GM21737 (cell line): ENCODE measurements around the gene UCHL3.

Experiments used
- ATAC-seq: cut with Tn5 transposase; IDR thresholded peaks from one replicate; pipeline ENCODE4 v1.9.1; 2021; ENCODE audit warnings: mild to moderate bottlenecking, moderate library complexity; ENCODE audit not compliant: unreplicated experiment

The UCHL3 gene

GRCh38 chr13:75547917-75548316 is 1.7 kb upstream of the UCHL3 start:
- ATAC-seq = no peak

- no peak for ATAC-seq
Observed at GRCh38 chr13:75550159-75550567, 572 bp downstream of the UCHL3 start.

- ATAC-seq = no peak
Observed at GRCh38 chr13:75554464-75554863, 4.9 kb downstream of the UCHL3 start.

GRCh38 chr13:75554981-75555380 is 5.4 kb downstream of the UCHL3 start:
- ATAC-seq = no peak

- ATAC-seq = no peak
Observed at GRCh38 chr13:75555836-75556235, 6.2 kb downstream of the UCHL3 start.

- ATAC-seq = no peak
Observed at GRCh38 chr13:75556961-75557360, 7.4 kb downstream of the UCHL3 start.

- no peak for ATAC-seq
Observed at GRCh38 chr13:75558145-75558840, 8.7 kb downstream of the UCHL3 start.

GRCh38 chr13:75566658-75567057 is 17.1 kb downstream of the UCHL3 start:
- no peak for ATAC-seq

GRCh38 chr13:75569576-75569975 is 20.0 kb downstream of the UCHL3 start:
- ATAC-seq = no peak

- ATAC-seq = no peak
Observed at GRCh38 chr13:75579529-75579928, 29.9 kb downstream of the UCHL3 start.

- ATAC-seq = no peak
Observed at GRCh38 chr13:75581874-75582640, 32.5 kb downstream of the UCHL3 start.

- no peak for ATAC-seq
Observed at GRCh38 chr13:75583091-75583490, 33.5 kb downstream of the UCHL3 start.

GRCh38 chr13:75585153-75585552 is 35.6 kb downstream of the UCHL3 start:
- ATAC-seq = no peak

GRCh38 chr13:75587679-75588078 is 38.1 kb downstream of the UCHL3 start:
- ATAC-seq = no peak

GRCh38 chr13:75596657-75597182 is 47.1 kb downstream of the UCHL3 start:
- ATAC-seq = no peak

- no peak for ATAC-seq
Observed at GRCh38 chr13:75600371-75600770, 50.8 kb downstream of the UCHL3 start.

GRCh38 chr13:75603038-75603437 is 53.4 kb downstream of the UCHL3 start:
- ATAC-seq = no peak

GRCh38 chr13:75607447-75607846 is 57.9 kb downstream of the UCHL3 start:
- no peak for ATAC-seq

- ATAC-seq = no peak
Observed at GRCh38 chr13:75610466-75610865, 60.9 kb downstream of the UCHL3 start.

- ATAC-seq = no peak
Observed at GRCh38 chr13:75612354-75612753, 62.8 kb downstream of the UCHL3 start.

GRCh38 chr13:75617230-75617629 is 67.6 kb downstream of the UCHL3 start:
- ATAC-seq = no peak

GRCh38 chr13:75618308-75618707 is 68.7 kb downstream of the UCHL3 start:
- no peak for ATAC-seq
